Activated CD8-positive, alpha-beta memory T cell treated with anti-CD3 and anti-CD28 coated beads, Interleukin-2, amount 50 U/mL, for 24 hours (primary cell): Measurements from ENCODE around the gene RIOX2.

Source experiments
- DNase-seq: peaks from one replicate; pipeline ENCODE4 v3.0.0-alpha.2; 2020; ENCODE audit errors: extremely low read depth

Gene RIOX2

GRCh38 chr3:97954228-97954827 is 17.9 kb downstream of the RIOX2 start:
- DNase-seq: no peak

DNA sequence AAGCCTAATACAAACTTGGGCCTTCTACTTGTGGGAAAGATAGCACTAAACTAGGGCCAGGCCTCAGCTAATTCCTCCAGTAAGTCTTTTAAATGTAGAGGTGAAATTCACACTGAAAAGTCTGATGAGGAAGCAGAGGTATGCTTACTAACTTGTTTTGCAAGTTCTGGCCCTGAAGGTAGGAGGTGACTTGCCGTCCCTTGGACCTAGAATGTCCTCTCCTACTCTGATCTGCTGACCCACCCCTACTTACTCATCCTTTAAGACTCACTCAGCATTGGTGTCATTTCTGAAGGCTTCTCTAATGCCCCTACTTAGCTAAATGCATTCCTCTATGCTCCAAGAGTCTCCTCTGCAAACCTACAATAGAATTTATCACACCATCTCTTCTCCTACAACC is 19.4 kb downstream of the RIOX2 start:
- DNase-seq: no peak

GRCh38 chr3:97952280-97952679 is 20.0 kb downstream of the RIOX2 start:
- no peak for DNase-seq

- DNase-seq: no peak
These were observed 21.9 kb downstream of the RIOX2 start for GRCh38 chr3:97950360-97950759.

DNA sequence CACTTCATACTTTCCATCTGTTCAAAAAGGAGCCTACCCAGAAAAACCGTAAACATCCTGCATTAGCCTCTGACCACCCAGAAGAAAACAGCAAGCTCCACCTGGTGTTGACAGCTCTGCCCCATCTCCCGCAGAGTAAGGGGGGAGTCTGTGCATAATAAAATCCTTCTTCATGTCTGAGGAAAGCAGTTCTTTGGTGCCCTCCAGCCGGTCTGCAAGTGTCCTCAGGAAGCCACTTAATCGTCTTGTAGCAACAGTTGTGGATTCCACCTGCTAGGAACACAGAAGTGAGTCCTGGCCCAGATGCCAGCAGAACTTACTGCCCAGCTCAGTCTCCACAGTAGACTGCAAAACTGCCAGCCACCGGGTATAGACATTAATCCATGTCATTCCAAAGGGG is 22.5 kb downstream of the RIOX2 start:
- DNase-seq: no peak

DNA sequence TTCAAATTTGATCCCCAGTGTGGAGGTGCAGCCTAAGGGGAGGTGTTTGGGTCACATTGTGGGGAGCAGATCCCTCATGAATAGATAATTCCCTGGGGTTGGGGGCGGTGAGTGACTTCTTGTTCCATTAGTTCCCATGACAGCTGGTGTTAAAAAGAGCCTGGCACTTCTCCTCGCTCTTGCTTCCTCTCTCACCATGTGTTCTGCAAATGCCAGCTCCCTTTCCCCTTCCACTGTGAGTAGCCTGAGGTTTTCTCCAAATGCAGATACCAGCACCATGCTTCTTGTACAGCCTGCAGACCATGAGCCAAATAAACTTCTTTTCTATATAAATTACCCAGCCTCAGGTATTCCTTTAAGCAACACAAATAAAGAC is 23.1 kb downstream of the RIOX2 start:
- DNase-seq: no peak

GRCh38 chr3:97948351-97949109 is 23.7 kb downstream of the RIOX2 start:
- no peak for DNase-seq

DNA sequence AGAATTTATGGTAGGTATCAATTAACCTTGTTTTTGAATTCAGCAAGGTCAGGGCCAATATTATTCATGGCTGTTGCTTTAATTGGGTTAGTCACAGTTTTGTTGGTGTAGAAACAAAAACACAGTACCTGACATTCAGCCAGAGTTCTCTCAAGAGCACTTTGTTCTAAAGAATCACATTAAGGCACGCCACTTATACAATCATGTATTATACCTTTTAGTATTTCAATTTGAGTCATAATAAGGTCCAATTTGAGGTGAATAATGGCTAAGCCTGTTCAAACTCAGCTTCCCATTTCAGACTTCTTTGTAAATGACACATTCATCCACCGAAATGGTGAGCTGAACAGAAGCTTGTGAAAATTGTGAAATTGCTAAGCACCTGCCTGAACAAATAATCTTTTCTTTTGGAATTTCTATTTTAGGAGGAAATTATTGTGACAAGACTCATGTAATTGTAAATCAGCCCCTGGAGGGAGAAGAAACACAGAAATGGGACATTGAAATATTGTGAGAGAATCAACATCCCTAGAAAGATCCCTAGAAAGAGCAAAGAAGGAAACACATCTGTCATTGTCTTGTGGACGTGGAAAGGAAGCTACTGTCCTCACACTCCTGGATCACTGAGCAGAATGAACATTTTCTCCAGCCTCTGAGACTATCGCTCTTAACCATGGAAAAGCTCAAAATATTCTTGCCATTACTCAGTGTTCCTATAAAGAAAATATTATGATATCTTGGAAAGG is 29.3 kb downstream of the RIOX2 start:
- no peak for DNase-seq

DNA sequence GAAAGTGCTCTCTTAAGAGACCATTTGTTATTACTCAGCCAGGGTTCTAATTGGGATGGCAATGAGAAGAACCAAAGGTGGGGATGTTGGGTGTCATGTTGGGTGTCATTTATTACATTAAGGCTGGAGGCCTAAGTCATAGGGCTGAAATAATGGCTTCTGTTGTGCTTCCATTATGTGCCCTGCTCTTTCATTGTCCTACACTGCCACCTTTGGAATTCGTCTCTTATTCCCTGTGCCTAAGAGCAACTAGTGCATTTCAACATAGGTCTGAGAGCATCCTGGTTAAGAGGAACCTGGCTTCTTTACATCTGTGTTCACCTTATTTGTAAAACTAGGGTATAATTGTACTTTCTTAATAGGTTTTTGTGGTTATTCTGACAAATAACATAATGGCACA is 32.2 kb downstream of the RIOX2 start:
- no peak for DNase-seq

- DNase-seq: no peak
These were observed 32.8 kb downstream of the RIOX2 start for GRCh38 chr3:97939401-97939800.

- no peak for DNase-seq
These were observed 33.8 kb downstream of the RIOX2 start for GRCh38 chr3:97938444-97938843.

GRCh38 chr3:97937205-97937604 is 35.0 kb downstream of the RIOX2 start:
- DNase-seq: no peak

DNA sequence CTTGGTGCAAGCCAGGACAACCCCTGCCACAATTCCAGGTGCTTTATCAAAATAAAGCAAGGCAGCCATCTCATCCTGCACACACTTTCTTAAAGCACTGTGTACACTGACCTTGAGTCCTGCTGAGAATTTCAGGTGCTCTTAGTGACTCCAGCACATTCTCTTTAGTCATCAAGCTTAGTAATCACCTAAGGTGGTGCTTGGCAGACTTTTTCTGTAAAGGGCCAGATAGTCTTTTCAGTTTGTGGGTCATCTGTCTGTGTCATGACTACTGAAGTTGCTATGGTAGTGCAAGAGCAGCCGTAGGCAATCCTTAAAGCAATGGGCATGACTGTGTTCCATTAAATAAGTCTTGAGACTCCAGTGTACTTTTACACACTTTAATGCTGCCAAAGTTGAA is 36.4 kb downstream of the RIOX2 start:
- no peak for DNase-seq

DNA sequence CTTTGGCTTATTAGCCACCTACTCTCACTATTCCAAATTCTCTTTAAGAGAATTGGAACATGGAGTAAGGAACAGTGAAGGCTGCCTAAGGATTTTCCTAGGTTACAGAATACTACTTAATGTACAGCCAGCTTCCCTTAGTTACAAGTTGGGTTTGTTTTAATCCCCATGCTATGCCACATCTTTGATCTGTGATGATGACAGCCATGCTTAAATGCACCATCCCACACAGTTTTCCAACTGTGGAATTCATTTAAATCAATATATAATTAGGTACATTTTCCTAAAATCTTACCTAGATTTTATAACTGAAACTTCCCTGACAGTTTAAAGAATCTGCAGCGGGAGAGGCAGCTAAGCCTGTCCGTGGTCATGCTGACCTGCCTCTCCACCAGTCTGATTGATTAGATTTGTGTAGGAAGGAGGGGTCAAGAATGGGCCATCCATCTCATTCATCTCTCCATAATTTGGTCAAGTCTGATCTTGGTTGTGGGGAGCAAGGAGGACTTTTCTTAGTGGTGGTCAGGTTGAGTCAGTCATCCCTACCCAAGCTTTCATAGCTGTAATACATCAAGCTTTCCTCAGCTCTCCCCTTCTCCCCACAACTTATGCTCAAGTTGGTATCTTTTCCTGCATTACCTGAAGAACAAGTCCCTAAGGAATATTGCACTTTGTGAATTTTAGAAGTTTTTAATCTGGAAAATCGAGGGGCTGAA is 37.1 kb downstream of the RIOX2 start:
- DNase-seq: no peak

DNA sequence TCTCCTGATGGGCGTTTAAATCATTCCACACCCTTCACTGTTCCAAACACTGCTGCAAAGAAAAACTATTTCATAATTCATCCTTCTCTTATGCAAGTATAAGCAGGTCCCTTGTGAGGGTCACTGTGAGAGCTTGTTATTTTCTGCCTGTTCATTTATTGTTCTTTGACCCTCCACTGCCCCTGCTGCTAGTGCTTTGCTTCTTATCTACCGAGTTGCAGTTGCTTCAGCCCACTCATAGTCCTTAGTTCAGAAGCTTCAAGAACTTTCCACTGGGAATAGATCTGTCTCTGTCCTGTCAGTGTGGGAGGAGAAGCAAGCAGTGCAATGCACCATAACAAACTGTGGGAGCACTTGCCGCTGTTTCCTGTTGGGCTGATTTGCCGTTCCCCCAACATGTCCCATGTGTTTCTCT is 39.8 kb downstream of the RIOX2 start:
- no peak for DNase-seq

GRCh38 chr3:97931218-97931617 is 41.0 kb downstream of the RIOX2 start:
- no peak for DNase-seq

DNA sequence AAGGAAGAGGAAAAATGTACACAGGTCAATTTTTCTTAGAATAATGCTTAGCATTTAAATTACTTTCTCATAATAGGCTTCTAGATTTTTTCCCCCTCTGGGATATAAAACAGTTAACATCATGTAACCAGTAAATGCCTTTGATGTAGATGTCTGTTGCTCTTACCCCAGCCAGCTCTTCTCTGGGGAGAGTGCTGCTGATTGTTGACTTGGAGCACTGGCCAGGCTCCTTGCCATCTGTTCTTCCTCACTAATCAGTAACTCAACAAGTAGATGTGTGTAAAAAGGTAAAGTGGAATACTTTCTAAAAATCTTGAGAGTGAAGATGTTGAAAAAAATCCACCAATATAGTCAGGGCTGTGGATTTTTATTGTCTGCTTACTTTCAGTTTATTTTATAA is 42.2 kb downstream of the RIOX2 start:
- no peak for DNase-seq

DNA sequence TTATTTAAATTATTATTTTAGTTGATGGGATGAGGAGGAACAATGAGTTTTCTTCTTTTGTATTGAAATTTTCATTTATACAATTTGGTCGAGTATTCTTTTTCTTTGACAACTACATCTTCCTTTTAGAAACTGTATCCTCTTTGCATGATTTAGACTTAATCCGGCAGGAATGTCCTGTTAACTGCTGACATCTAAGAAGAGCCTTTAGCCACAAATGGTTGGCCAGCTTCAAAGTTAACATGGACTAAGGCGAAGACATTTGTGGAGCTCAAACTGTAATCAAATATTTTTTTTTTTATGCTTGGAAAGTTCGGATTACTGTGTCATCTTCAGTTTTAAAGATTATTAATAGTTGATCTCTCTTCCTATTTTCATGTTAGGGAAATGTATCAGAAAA is 43.2 kb downstream of the RIOX2 start:
- no peak for DNase-seq

DNA sequence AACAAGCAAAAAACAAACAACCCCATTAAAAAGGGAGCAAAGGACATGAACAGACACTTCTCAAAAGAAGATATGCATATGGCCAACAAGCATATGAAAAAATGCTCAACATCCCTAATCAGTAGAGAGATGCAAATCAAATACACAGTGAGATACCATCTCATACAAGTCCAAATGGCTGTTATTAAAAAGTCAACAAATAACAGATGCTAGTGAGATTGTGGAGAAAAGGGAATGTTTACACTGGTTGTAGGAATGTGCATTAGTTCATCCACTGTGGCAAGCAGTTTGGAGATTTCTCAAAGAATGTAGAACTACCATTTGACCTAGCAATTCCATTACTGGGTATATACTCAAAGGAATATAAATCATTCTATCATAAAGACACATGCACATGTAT is 44.5 kb downstream of the RIOX2 start:
- no peak for DNase-seq

DNA sequence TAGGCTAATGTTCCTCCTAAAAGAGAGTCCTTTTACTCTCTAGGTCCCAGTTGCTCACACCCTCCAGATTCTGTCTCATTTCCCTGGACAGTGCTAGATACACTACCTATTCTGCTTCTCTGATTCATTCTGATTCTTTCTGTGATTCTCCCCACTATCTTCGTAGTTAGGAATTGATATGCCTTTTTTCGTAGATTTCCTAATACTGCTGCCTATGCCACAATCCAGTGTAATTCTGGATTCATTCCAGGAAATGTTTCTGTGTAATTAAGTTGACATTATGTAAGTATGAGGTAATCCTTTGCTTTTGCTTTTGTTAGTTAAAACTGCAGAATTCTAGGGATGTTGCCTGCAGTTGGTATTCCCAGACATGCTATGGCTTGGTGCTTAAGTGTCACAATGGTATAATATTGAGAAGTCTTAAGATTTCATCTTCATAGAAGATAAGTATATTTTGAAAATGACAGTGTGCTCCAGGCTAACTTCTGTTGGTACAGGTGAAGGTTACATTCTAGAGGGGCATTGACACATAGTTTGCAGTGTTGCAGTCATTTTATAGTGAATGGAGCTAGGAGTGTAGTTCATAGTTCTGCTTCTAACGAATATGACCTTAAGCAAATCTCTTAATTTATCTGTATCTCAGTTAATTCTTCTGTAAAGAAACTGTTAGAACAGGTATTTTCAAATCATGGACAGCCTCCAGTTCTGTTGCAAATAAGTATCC is 54.3 kb downstream of the RIOX2 start:
- no peak for DNase-seq

- DNase-seq: no peak
These were observed 55.7 kb downstream of the RIOX2 start for GRCh38 chr3:97916576-97916975.

DNA sequence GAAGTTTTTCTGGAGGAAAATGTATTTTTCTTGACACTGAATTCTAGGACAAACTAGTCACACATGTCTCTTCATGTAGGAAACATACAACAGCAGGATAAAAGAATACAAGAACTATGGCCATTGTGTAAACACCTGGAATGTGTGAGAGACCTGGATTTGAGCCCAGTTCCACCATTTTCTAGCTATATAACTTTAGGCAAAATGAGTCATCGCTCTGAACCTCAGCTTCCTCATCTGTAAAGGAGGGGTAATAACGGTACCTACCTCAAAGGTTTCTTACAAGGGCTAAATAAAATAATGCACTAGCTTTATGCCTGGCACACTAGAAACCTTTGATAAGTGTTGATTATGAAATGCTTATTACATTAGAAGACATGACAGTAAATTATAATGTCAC is 57.8 kb downstream of the RIOX2 start:
- DNase-seq: no peak
